ENCODE data around the gene VLDLR. TPM values are rescaled to one million over a fixed set of nuclear protein-coding genes. Genes with fewer than 3 reads are reported as not detected.

VLDLR gene
- total and polyA plus RNA-seq, 2 of the 8 experiments (the other 6 are each of a cell fraction or from before 2014, with no cell fraction given) = 24.2 to 49.1 TPM

DNA sequence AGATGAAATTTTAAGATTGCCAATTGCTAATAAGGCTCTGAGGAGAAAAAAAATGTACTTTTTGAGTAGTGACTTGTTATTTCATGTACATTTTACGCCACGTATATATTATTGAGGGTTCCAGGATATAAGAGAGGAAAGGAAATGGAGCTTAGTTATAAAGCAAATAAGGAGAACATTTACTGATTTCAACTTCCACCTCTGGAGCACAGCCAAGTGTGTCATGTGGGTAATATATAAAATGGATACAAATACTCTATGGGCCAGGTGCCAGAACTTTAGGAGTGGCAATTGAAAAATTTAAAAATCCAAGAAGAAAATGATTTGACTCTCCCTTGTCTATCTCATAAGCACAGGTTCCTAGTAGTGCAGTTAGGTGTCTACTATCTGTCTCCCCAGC is 45.0 kb upstream of the VLDLR start:
- no peak overlapping the region for H2BK15ac ChIP-seq (ENCODE audit: low read length)
- H3K36me3 ChIP-seq (ENCODE audit: control insufficient read depth in 2 of 4, insufficient read depth in 4 of 4, low read length in 3 of 4) = 0 out of 8 replicates have a peak, but pooled peaks cover 0 to 2% (median 0%) of the 10 kb centered on the region in 4 experiments
- FAIRE-seq = no peak
- TF ChIP-seq EGR1 (IDR thresholded peaks at IDR 0.05; ENCODE audit: borderline replicate concordance, low read depth, low read length) (no peak), CHD2 (IDR thresholded peaks at IDR 0.05; ENCODE audit: low read length) (no peak), POU5F1 (IDR thresholded peaks at IDR 0.05; ENCODE audit: low read depth, low read length) (no peak), RFX5 (IDR thresholded peaks at IDR 0.05; ENCODE audit: borderline replicate concordance, low read depth, low read length) (no peak), CTBP2 (IDR thresholded peaks at IDR 0.05; ENCODE audit: borderline replicate concordance, insufficient read depth, insufficient read length, low read length) (no peak), POLR2A (IDR thresholded peaks at IDR 0.05; ENCODE audit: control extremely low read depth in 1 of 2, low read depth in 2 of 2, low read length in 2 of 2) (no peak), CEBPB (IDR thresholded peaks at IDR 0.05; ENCODE audit: low read depth, low read length) (no peak), BACH1 (IDR thresholded peaks at IDR 0.05; ENCODE audit: low read length) (no peak), TEAD4 (IDR thresholded peaks at IDR 0.05; ENCODE audit: low read depth, low read length) (no peak), SP4 (IDR thresholded peaks at IDR 0.05; ENCODE audit: low read length) (no peak), RNF2 (IDR thresholded peaks at IDR 0.05; ENCODE audit: borderline replicate concordance, low read depth, low read length, missing control alignments, poor library complexity, severe bottlenecking) (no peak), RXRA (IDR thresholded peaks at IDR 0.05; ENCODE audit: insufficient read depth, low read depth, low read length) (no peak), BCL11A (IDR thresholded peaks at IDR 0.05; ENCODE audit: low read depth in 2 of 2, low read length in 2 of 2) (no peak), POLR2AphosphoS5 (IDR thresholded peaks at IDR 0.05; ENCODE audit: low read depth, low read length) (no peak), EP300 (IDR thresholded peaks at IDR 0.05; ENCODE audit: borderline replicate concordance in 1 of 2, low read depth in 2 of 2, low read length in 2 of 2) (no peak)
- no peak overlapping the region for H3K23ac ChIP-seq (ENCODE audit: insufficient read length)
- no peaks in the 10 kb centered on the region for H3K79me1 ChIP-seq (ENCODE audit: low read depth, low read length)
- no peak overlapping the region for H3K18ac ChIP-seq (ENCODE audit: extremely low read depth, low read length)
- no peaks in the 10 kb centered on the region for H3K27me3 ChIP-seq (replicated peaks in 1 of 4; ENCODE audit: control insufficient read depth in 3 of 4, extremely low read depth in 1 of 4, insufficient read depth in 3 of 4, low read length in 3 of 4)
- H4K5ac ChIP-seq (ENCODE audit: insufficient read length, low read depth, low read length) = no peak overlapping the region
- H2AK5ac ChIP-seq (ENCODE audit: low read depth, low read length) = no peak overlapping the region
- no peak overlapping the region for H2BK20ac ChIP-seq (ENCODE audit: low read length)
- no peaks in the 10 kb centered on the region for H3K9me3 ChIP-seq (ENCODE audit: insufficient read depth in 2 of 2, low read depth in 1 of 2, low read length in 1 of 2)
- H3K56ac ChIP-seq (replicated peaks; ENCODE audit: insufficient read length, low read depth, low read length) = no peak overlapping the region
- H4K91ac ChIP-seq (replicated peaks; ENCODE audit: insufficient read length, low read length) = no peak overlapping the region
- no peaks in the 10 kb centered on the region for H3K79me2 ChIP-seq (ENCODE audit: control insufficient read depth in 1 of 2, insufficient read depth in 2 of 2, low read length in 2 of 2)
- no peak overlapping the region for H3K14ac ChIP-seq (ENCODE audit: insufficient read length)
- H3K9ac ChIP-seq (replicated peaks in 1 of 4; ENCODE audit: extremely low read depth in 1 of 4, low read depth in 3 of 4, low read length in 3 of 4) = no peak overlapping the region
- H3K4me2 ChIP-seq (ENCODE audit: insufficient read depth in 1 of 2, low read depth in 2 of 2, low read length in 2 of 2) = no peak overlapping the region
- no peak overlapping the region for H2BK12ac ChIP-seq (ENCODE audit: low read depth, low read length)
- no peaks in the 10 kb centered on the region for H3K4me1 ChIP-seq (replicated peaks in 1 of 4; ENCODE audit: control insufficient read depth in 3 of 4, insufficient read depth in 4 of 4, low read length in 3 of 4)
- no peak overlapping the region for H3K4me3 ChIP-seq (ENCODE audit: extremely low read depth in 1 of 4, insufficient read depth in 2 of 4, low read depth in 3 of 4, low read length in 4 of 4)
- no peaks in the 10 kb centered on the region for H3K23me2 ChIP-seq (ENCODE audit: low read depth, low read length)
- H2BK120ac ChIP-seq (replicated peaks; ENCODE audit: low read depth, low read length) = no peak overlapping the region
- H3K4ac ChIP-seq (replicated peaks; ENCODE audit: insufficient read length, low read depth, low read length) = no peak overlapping the region
- H2BK5ac ChIP-seq (ENCODE audit: low read depth, low read length) = no peak overlapping the region
- ChIA-PET CTCF (ENCODE audit: partially characterized antibody) (interaction anchor here (0.8 to 0.9 kb wide), 2 partner anchors 15 to 70 kb away, joined by 3 read pairs; no protein-coding TSS in a partner anchor), POLR2A (ENCODE audit: partially characterized antibody) (no interaction called here)
- H4K20me1 ChIP-seq (replicated peaks in 1 of 2; ENCODE audit: control insufficient read depth in 1 of 2, insufficient read depth in 2 of 2, low read length in 2 of 2) = no peaks in the 10 kb centered on the region
- H2AFZ ChIP-seq (ENCODE audit: low read length) = no peak overlapping the region
- H3K27ac ChIP-seq (ENCODE audit: low read depth, low read length) = no peak overlapping the region
- DNase-seq (ENCODE audit: low read depth in 1 of 2, low spot score in 2 of 2) = no peak
- WGBS, 2 experiments (ENCODE audit: extremely low coverage in 1 of 2, insufficient coverage in 1 of 2, insufficient read length in 1 of 2, insufficient replicate concordance in 2 of 2, low coverage in 1 of 2, low lambda C conversion rate in 2 of 2, missing lambda C conversion rate in 1 of 2) = 100% methylated on average over 2 of the region's 2 CpGs; no CpG with 5 or more reads in 1 of the 2 experiments
- H4K8ac ChIP-seq (ENCODE audit: extremely low read depth, insufficient read depth, low read length) = no peak overlapping the region
